Uterine smooth muscle cell (primary cell): Measurements from ENCODE around the gene LRRC8B. TPM values are rescaled to one million over a fixed set of nuclear protein-coding genes. Genes with fewer than 3 reads are reported as not detected.

Experiments
- total RNA-seq: library from RNA; depleted of rRNA; stranded (reverse); fragments of >200 nt; gene quantifications from 2 replicates; pipeline ENCODE4 v1.2.3, GENCODE V29; 2014

LRRC8B gene
- total RNA-seq: 0.75 and 1.8 TPM in 2 replicates

DNA sequence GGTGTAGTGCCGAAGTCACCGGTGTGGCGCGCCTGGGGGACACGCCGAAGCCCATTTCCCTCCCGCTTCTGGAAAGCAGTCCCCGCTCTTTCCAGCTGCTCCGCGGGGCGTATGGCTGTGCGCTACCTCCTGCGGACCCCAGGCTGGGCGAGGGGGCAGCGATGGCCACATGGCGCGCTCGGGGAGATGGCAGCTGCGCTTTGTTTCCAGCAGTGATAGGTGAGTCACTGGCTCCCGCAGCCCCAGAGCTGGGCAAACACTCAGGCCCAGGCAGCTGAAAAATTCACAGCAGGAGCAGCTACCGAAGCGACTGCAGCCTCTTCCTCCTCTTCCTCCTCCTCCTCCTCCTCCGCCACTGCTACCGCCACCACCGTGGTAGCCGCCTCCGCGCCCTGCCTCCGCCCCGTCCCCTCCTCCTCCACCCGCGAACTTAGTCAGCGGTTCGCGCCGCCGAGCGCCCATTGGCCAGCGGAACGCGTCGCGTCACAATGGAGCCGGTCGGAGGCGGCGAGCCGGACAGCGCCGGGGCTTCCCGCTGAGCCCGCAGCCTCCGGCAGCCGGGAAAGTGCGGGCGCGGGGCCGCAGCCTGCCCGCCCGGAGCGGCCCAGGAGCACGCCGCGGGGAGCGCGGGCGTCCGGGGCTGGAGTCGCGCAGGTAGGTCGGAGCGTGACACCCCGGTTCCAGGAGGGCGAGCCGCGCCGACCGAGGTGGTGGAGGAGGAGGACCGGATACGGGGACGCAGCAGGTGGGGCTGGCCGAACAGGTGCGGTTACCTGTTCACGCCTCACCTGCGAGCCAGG, at the start of gene LRRC8B:
TSS of gene LRRC8B (plus strand) at position 461 of the 800 bp plus-strand sequence. CDS start 57,822 bp downstream, outside the sequence.

DNA sequence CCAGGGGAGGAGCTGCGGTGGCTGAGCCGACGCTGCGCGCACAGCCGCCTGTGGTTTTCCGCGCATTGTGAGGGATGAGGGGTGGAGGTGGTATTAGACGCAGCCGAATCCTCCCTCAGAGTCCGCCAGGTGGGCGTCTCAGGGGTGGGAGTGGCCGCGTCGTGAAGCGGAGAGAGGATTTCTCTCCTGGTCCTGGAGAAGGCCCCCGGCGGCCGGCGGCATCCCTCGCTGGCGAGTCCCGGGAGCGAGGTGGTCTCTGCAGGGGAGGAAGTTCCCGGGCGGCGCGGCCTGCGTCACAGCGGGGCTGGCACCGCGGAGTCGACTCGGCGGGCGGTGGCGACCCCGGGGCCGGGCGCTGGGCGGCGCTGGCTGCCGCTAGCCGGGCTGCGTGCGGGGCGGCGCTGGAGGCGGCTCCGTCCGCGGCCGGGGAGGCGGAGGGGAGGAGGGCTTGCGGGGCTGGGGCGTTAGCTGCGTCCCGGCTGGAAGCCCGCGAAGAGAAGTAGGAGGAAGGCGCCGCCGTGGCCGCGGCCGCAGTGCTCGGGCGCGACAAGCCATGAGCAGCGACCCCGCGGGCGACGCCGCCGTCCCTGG, 108.1 kb downstream of the LRRC8B start, which contains the start of gene LRRC8C:
TSS of gene LRRC8C (plus strand) at position 464 of the 591 bp plus-strand sequence. CDS start 53,354 bp downstream, outside the sequence.

Other genes starting within 250 kb of the LRRC8B start
- 0.11 TPM in 1 of 2 replicates, not detected in the other for gene GBP6, start 160.8 kb upstream of the LRRC8B start, total RNA-seq
- 6.1 and 9.2 TPM in 2 replicates for gene LRRC8C, start 108.3 kb downstream of the LRRC8B start, total RNA-seq